PC-3 (cell line): ENCODE results near the gene CATSPERZ. TPM values are rescaled to one million over a fixed set of nuclear protein-coding genes. Genes with fewer than 3 reads are reported as not detected.

ENCODE experiments used
- ATAC-seq: fragments of 200-7000 bp; cut with Tn5 transposase; 2 replicates; pipeline ENCODE4 v1.9.1; 2020; ENCODE audit warnings: mild to moderate bottlenecking, moderate library complexity
- BruUV-seq: library from RNA; stranded (reverse); fragments of 400-500 nt; replicated peaks from 2 replicates; lab custom pipeline; 2021; lab: Mats Ljungman, UMichigan
- CTCF ChIA-PET: fragments of 300-600 bp; sonication (Branson Sonifier 250); formaldehyde crosslinking; loops from one replicate; lab custom pipeline; 2022; ENCODE audit warnings: antibody characterized with exemption; lab: Charles Lee
- POLR2A ChIA-PET: fragments of 300-600 bp; sonication (Branson Sonifier 250); formaldehyde crosslinking; loops from one replicate; lab custom pipeline; 2022; ENCODE audit warnings: antibody characterized with exemption; ENCODE audit not compliant: unreplicated experiment; lab: Charles Lee
- DNase-seq: peaks from one replicate; pipeline ENCODE4 v3.0.0-alpha.2; 2015
- H2AFZ ChIP-seq: fragments of 300-600 bp; sonication (generic); 2 replicates; pipeline ENCODE4 v1.6.0; 2016; ENCODE audit warnings: antibody characterized with exemption, low read length
- H3F3A ChIP-seq: fragments of 300-600 bp; sonication (generic); one replicate; pipeline ENCODE4 v1.6.0; 2017; ENCODE audit warnings: antibody characterized with exemption, low read length, control low read depth, mild to moderate bottlenecking; ENCODE audit not compliant: unreplicated experiment
- H3K27ac ChIP-seq: fragments of 300-600 bp; sonication (generic); 2 replicates; pipeline ENCODE4 v1.5.1; 2016; ENCODE audit warnings: mild to moderate bottlenecking, low read length
- H3K27me3 ChIP-seq: fragments of 300-600 bp; sonication (generic); 2 replicates; pipeline ENCODE4 v1.6.1; 2016; ENCODE audit warnings: low read length, mixed read lengths
- H3K36me3 ChIP-seq: fragments of 300-600 bp; sonication (generic); 2 replicates; pipeline ENCODE4 v1.6.1; 2016; ENCODE audit warnings: low read depth, mixed run types, low read length, mixed read lengths
- H3K4me1 ChIP-seq: fragments of 300-600 bp; sonication (generic); 2 replicates; pipeline ENCODE4 v1.5.1; 2016; ENCODE audit warnings: low read length; ENCODE audit not compliant: insufficient read depth
- H3K4me2 ChIP-seq: fragments of 300-600 bp; sonication (generic); 2 replicates; pipeline ENCODE4 v1.6.0; 2016; ENCODE audit warnings: low read length
- H3K4me3 ChIP-seq: fragments of 300-600 bp; sonication (generic); 2 replicates; pipeline ENCODE4 v1.5.1; 2016; ENCODE audit warnings: mild to moderate bottlenecking, low read length, mixed read lengths
- H3K79me2 ChIP-seq: fragments of 300-600 bp; sonication (generic); 2 replicates; pipeline ENCODE4 v1.6.1; 2017; ENCODE audit warnings: low read length, mixed read lengths
- H3K9ac ChIP-seq: fragments of 300-600 bp; sonication (generic); 2 replicates; pipeline ENCODE4 v1.6.0; 2016; ENCODE audit warnings: mild to moderate bottlenecking, low read length
- H3K9me2 ChIP-seq: fragments of 300-600 bp; sonication (generic); replicated peaks from 2 replicates; pipeline ENCODE4 v1.6.1; 2016; ENCODE audit warnings: mixed run types, low read length, mixed read lengths
- H3K9me3 ChIP-seq: fragments of 300-600 bp; sonication (generic); 2 replicates; pipeline ENCODE4 v1.6.1; 2016; ENCODE audit warnings: low read length, mixed read lengths
- H4K20me1 ChIP-seq: fragments of 300-600 bp; sonication (generic); 2 replicates; pipeline ENCODE4 v1.6.1; 2016; ENCODE audit warnings: low read length, mixed read lengths
- EZH2 ChIP-seq: fragments of 300-600 bp; sonication (generic); IDR thresholded peaks from one replicate; pipeline ENCODE4 v1.6.1; 2017; ENCODE audit warnings: antibody characterized with exemption, mild to moderate bottlenecking, low read length; ENCODE audit not compliant: unreplicated experiment
- EZH2phosphoT487 ChIP-seq: fragments of 300-600 bp; sonication (generic); IDR thresholded peaks from 2 replicates; pipeline ENCODE4 v1.6.1; 2018; ENCODE audit warnings: mild to moderate bottlenecking, antibody characterized with exemption, low read length, borderline replicate concordance
- intact Hi-C: fragments of 100-400 bp; cut with micrococcal nuclease; formaldehyde crosslinking; loops from 2 replicates; pipeline ENCODE4 v1.9.0; 2023
- total RNA-seq: library from RNA; depleted of rRNA; stranded (reverse); fragments of >200 nt; gene quantifications from 2 replicates; pipeline ENCODE4 v1.2.3, GENCODE V29; 2014
- TF ChIP-seq, protein P1 (sequence below): fragments of 300-600 bp; sonication (generic); conservative IDR thresholded peaks from 2 replicates; pipeline ENCODE4 v1.5.1; 2017; ENCODE audit warnings: antibody characterized with exemption, low read depth, mild to moderate bottlenecking, low read length

The CATSPERZ gene
- total RNA-seq, 1 experiment from 2014 or later, result 9.2 TPM

DNA sequence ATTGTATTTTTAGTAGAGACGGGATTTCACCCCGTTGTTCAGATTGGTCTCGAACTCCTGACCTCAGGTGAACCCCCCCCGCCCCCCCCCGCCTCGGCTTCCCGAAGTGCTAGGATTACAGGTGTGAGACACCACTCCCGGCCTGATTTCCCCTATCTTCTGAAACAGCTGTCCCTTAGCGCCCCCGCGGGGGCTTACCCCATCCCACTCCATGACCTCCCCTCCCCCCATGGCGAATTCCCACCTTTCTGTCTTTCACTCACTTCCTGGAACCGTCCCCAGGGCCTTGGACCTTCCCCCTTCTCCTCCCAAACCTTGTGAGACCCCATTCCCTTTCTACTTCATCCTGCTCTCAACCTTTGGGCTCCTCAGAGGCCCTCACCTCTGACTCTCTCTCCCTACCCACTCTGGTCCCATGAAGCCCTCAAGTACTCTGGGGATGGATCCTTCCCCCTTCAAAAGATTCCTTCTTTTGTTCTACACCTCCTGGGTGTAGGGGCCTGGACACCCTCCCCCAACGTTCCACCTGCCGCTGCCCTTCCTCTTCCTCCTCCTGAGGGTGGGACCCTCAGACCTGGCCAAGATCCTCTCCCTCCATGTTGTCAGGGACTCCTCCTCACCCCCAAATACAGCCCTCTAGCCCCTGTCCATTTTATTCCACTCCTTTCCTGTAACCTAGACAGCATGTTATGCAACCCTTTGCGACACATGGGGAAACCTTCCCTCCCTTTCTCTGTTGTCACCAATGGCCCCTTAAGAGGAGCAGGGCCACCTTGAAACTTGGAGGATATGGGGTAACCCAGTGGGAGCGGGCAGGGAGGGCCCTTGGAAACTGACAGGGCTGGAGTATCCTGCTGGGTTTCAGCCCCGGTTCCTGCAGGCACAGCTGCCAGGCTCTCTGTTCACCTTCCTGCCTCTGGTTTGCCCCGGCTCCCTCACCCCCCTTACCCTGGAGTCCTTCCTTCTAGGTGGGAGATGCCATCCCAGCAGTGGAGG is 18.9 kb downstream of the CATSPERZ start:
- no peaks in the 10 kb centered on the region for H3K9me3 ChIP-seq
- peak overlapping the region; percentile 82; the same call in 1 of the 2 replicates for H2AFZ ChIP-seq
- DNase-seq (no peak), ATAC-seq (no peak)
- peak overlapping the region; percentile 91 for H3K4me2 ChIP-seq
- H3F3A ChIP-seq, result peaks cover 7% of the 10 kb centered on the region
- no peaks in the 10 kb centered on the region for H3K9me2 ChIP-seq
- H3K4me3 ChIP-seq, result peak overlapping the region; percentile 83
- no TSS peak for BruUV-seq
- H3K36me3 ChIP-seq, result peaks cover 14% of the 10 kb centered on the region
- no peak for TF ChIP-seq EZH2phosphoT487
- TF ChIP-seq EZH2, result no peak
- TF ChIP-seq, protein P1, sequence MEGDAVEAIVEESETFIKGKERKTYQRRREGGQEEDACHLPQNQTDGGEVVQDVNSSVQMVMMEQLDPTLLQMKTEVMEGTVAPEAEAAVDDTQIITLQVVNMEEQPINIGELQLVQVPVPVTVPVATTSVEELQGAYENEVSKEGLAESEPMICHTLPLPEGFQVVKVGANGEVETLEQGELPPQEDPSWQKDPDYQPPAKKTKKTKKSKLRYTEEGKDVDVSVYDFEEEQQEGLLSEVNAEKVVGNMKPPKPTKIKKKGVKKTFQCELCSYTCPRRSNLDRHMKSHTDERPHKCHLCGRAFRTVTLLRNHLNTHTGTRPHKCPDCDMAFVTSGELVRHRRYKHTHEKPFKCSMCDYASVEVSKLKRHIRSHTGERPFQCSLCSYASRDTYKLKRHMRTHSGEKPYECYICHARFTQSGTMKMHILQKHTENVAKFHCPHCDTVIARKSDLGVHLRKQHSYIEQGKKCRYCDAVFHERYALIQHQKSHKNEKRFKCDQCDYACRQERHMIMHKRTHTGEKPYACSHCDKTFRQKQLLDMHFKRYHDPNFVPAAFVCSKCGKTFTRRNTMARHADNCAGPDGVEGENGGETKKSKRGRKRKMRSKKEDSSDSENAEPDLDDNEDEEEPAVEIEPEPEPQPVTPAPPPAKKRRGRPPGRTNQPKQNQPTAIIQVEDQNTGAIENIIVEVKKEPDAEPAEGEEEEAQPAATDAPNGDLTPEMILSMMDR, result no peak
- H3K27me3 ChIP-seq, result no peaks in the 10 kb centered on the region
- CTCF ChIA-PET, result interaction anchor here (0.6 to 3.0 kb wide), 4 partner anchors 13 to 38 kb away, joined by 3 to 78 read pairs (median 20); partner anchors contain the start of gene ESRRA
- intact Hi-C loops, result loop anchor here (1.0 kb wide), 2 partner anchors 10 to 36 kb away; no protein-coding TSS in a partner anchor
- H3K9ac ChIP-seq, result peak overlapping the region; percentile 93
- no peak overlapping the region; the same call in 1 of the 2 replicates for H3K27ac ChIP-seq
- POLR2A ChIA-PET, result interaction anchor here (1.3 to 2.0 kb wide), 2 partner anchors 24 to 36 kb away, joined by 7 to 14 read pairs; no protein-coding TSS in a partner anchor
- H4K20me1 ChIP-seq, result no peaks in the 10 kb centered on the region
- H3K4me1 ChIP-seq, result peaks cover 28% of the 10 kb centered on the region
- H3K79me2 ChIP-seq, result peaks cover 49% of the 10 kb centered on the region

DNA sequence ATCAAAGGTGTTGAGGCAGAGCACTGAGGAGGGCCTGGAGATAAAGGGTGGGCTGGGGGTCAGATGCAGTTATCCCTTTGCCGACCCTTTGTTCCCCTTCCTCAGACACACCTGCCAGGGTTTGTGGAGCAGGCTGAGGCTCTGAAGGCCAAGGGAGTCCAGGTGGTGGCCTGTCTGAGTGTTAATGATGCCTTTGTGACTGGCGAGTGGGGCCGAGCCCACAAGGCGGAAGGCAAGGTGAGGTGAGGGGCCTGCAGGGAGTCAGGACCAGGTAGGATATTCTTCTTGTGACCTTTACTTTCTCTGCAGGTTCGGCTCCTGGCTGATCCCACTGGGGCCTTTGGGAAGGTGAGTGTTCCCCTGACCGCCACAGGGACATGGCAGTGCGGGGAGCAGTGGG is 20.4 kb downstream of the CATSPERZ start:
- ChIA-PET POLR2A (no interaction called here), CTCF (interaction anchor here (0.7 kb wide), 1 partner anchor 11 kb away, joined by 3 read pairs; no protein-coding TSS in a partner anchor)
- intact Hi-C loops, result no loop called here
- H3K27me3 ChIP-seq, result no peaks in the 10 kb centered on the region
- DNase-seq, result no peak
- peaks cover 6% of the 10 kb centered on the region for H3K36me3 ChIP-seq
- H3K9me2 ChIP-seq, result no peaks in the 10 kb centered on the region
- no peak overlapping the region for H2AFZ ChIP-seq
- 0 out of 2 replicates have a peak overlapping the region, but pooled peaks have one; percentile 0 for H3K4me2 ChIP-seq
- no peak for ATAC-seq
- H3K9me3 ChIP-seq, result no peaks in the 10 kb centered on the region
- H3K79me2 ChIP-seq, result peaks cover 44% of the 10 kb centered on the region
- H4K20me1 ChIP-seq, result no peaks in the 10 kb centered on the region
- no peak overlapping the region for H3K27ac ChIP-seq
- TF ChIP-seq, protein P1, result no peak
- TF ChIP-seq EZH2 (no peak), EZH2phosphoT487 (no peak)
- BruUV-seq, result no TSS peak
- H3K9ac ChIP-seq, result no peak overlapping the region
- H3K4me3 ChIP-seq, result no peak overlapping the region
- H3F3A ChIP-seq, result peaks cover under 1% of the 10 kb centered on the region
- H3K4me1 ChIP-seq, result peaks cover 28% of the 10 kb centered on the region

DNA sequence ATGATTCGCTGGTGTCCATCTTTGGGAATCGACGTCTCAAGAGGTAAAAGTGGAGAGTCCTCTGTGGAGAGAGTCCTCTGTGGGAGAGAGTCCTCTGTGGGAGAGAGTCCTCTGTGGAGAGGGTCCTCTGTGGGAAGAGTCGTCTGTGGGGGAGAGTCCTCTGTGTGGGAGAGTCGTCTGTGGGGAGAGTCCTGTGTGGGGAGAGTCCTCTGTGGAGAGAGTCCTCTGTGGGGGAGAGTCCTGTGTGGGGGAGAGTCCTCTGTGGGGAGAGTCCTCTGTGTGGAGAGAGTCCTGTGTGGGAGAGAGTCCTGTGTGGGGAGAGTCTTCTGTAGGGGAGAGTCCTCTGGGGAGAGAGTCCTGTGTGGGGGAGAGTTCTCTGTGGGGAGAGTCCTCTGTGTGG is 20.9 kb downstream of the CATSPERZ start:
- POLR2A ChIA-PET, result no interaction called here
- no peak for TF ChIP-seq EZH2phosphoT487
- TF ChIP-seq, protein P1, result no peak
- no peak for TF ChIP-seq EZH2
- H3K36me3 ChIP-seq, result peaks cover 6% of the 10 kb centered on the region
- H3K4me2 ChIP-seq, result no peak overlapping the region
- H3K9me2 ChIP-seq, result no peaks in the 10 kb centered on the region
- no TSS peak for BruUV-seq
- DNase-seq (no peak), ATAC-seq (no peak)
- peaks cover 27% of the 10 kb centered on the region for H3K4me1 ChIP-seq
- H3K4me3 ChIP-seq, result no peak overlapping the region
- H3K9ac ChIP-seq, result no peak overlapping the region
- no peaks in the 10 kb centered on the region for H3F3A ChIP-seq
- H3K27me3 ChIP-seq, result no peaks in the 10 kb centered on the region
- H3K9me3 ChIP-seq, result no peaks in the 10 kb centered on the region
- CTCF ChIA-PET, result no interaction called here
- H3K27ac ChIP-seq, result no peak overlapping the region
- H4K20me1 ChIP-seq, result no peaks in the 10 kb centered on the region
- H2AFZ ChIP-seq, result no peak overlapping the region
- intact Hi-C loops, result no loop called here
- H3K79me2 ChIP-seq, result peaks cover 40% of the 10 kb centered on the region
